GM19467 (cell line): ENCODE measurements around the gene CDK5RAP2.
"Not testable (repeated sequence)": the region's sequence is repeated elsewhere in the genome, so short reads cannot be mapped to it uniquely, and the experiment has no call there.

Source experiments
- ATAC-seq: cut with Tn5 transposase; IDR thresholded peaks from one replicate; pipeline ENCODE4 v1.9.1; 2021; ENCODE audit warnings: mild to moderate bottlenecking, moderate library complexity; ENCODE audit not compliant: unreplicated experiment

Gene CDK5RAP2

GRCh38 chr9:120580051-120580896 lies at the start of gene CDK5RAP2:
Gene CDK5RAP2, minus strand, starts transcription at chr9:120580167. Its CDS starts 189 bp downstream, at chr9:120579978.
- ATAC-seq: peak; percentile 89

GRCh38 chr9:120628925-120629497 lies 49.0 kb upstream of the CDK5RAP2 start:
- not testable (repeated sequence) for ATAC-seq

GRCh38 chr9:120628207-120628924 lies 48.4 kb upstream of the CDK5RAP2 start:
- ATAC-seq: no peak

- no peak for ATAC-seq
These were observed 47.1 kb upstream of the CDK5RAP2 start for GRCh38 chr9:120627073-120627472.

GRCh38 chr9:120626512-120626911 lies 46.5 kb upstream of the CDK5RAP2 start:
- ATAC-seq: no peak

GRCh38 chr9:120625222-120625621 lies 45.3 kb upstream of the CDK5RAP2 start:
- no peak for ATAC-seq

- ATAC-seq: no peak
These were observed 42.8 kb upstream of the CDK5RAP2 start for GRCh38 chr9:120622790-120623189.

- ATAC-seq: no peak
These were observed 42.0 kb upstream of the CDK5RAP2 start for GRCh38 chr9:120621941-120622340.

GRCh38 chr9:120619751-120620655 lies 40.0 kb upstream of the CDK5RAP2 start:
- no peak for ATAC-seq

GRCh38 chr9:120616966-120617935 lies 37.3 kb upstream of the CDK5RAP2 start:
- ATAC-seq: no peak

- ATAC-seq: no peak
These were observed 32.3 kb upstream of the CDK5RAP2 start for GRCh38 chr9:120612218-120612617.

- ATAC-seq: no peak
These were observed 31.7 kb upstream of the CDK5RAP2 start for GRCh38 chr9:120611690-120612068.

- no peak for ATAC-seq
These were observed 31.2 kb upstream of the CDK5RAP2 start for GRCh38 chr9:120610975-120611689.

GRCh38 chr9:120609636-120610035 lies 29.7 kb upstream of the CDK5RAP2 start:
- no peak for ATAC-seq

- no peak for ATAC-seq
These were observed 28.5 kb upstream of the CDK5RAP2 start for GRCh38 chr9:120608421-120608820.

- ATAC-seq: no peak
These were observed 23.6 kb upstream of the CDK5RAP2 start for GRCh38 chr9:120603591-120603990.

GRCh38 chr9:120603010-120603409 lies 23.0 kb upstream of the CDK5RAP2 start:
- no peak for ATAC-seq

- ATAC-seq: no peak
These were observed 13.9 kb upstream of the CDK5RAP2 start for GRCh38 chr9:120593955-120594277.
